GM18511 (cell line): ENCODE measurements around the gene SLC18A2.

Experiments used
- ATAC-seq: cut with Tn5 transposase; IDR thresholded peaks from one replicate; pipeline ENCODE4 v1.9.1; 2021; ENCODE audit warnings: mild to moderate bottlenecking, moderate library complexity; ENCODE audit not compliant: unreplicated experiment

Gene SLC18A2

GRCh38 chr10:117237401-117237991, 3.4 kb upstream of the SLC18A2 start:
- peak; percentile 65 for ATAC-seq

- no peak for ATAC-seq
These were observed 1.9 kb upstream of the SLC18A2 start for GRCh38 chr10:117239051-117239450.

DNA sequence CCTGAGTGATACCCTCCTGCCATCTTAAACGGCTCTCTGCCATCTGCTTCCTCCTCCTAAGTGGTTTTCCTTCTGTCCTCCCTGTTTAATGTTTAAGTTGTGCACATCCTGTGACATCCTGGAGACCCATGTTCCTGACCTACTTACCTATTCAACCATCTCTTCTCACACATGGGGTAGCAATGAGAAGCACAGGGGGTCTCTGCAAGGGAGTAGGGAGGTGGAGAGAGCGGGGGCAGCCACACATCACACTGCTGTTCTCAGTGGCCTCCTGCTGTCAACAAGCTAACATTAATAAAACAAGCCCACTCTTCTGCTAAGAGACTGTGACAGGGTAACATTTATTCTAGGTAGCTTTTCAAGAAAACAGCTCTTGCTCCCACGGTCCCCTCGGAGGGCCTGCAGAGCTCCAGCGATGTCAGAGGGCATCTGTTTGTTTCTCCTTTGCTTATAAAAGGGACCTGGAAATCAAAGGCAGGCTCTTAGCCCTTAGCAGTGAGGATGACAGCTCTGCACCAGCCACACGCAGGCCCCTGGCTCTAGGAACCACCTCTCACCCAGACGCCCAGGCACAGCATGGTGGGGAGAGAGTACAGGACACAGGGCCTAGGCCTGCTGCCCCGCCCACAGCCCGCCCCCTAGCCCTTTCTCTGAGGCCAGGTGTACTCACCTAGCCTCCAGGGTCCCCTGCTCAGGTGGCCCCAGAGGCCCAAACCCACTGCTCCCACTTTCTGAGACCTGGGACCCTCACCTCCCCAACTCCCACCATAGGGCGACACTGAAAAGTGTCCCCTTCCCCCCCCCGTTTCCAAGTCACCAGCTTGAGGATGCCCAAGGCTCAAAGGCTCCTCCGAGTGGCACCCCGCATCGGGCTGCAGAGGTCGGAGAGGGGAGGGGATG, 943 bp upstream of the SLC18A2 start:
- ATAC-seq = no peak

DNA sequence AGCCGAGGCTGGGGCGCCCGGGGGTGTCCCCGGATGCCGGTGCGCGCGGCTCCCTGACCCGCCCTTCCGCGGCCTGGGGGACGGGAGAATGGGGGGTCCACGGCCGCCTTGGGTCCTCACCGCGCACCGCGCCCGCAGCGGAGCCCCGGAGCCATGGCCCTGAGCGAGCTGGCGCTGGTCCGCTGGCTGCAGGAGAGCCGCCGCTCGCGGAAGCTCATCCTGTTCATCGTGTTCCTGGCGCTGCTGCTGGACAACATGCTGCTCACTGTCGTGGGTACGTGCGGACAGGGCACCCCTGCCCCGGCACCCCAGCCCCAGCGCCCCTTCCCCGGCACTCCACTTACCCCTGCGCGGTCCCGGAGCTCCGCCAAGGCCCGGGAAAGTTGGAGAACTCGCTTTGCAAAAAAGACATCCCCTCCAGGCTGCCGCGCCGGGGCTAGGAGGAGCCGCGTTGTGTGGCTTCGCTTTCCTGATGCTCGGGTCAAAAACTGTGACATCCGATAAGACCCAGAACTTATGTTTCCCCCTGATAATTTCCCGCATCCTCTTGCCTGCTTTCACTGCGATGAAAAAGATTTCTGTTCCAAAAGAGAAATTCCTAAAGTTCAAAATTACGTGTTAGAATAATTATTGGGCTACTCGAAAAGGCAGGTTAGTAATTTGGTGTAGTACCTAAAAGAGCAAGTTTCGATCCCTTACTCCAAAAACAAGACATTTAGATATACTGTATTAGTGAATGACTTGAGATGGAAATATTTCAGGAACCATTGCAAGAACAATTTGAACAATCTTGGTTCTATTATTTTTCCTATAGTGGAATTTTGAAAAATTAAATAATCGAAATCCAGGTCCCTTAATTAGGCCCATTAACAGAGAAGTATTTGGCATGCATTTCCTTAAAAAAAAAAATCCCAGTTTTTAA, 888 bp downstream of the SLC18A2 start:
- no peak for ATAC-seq

DNA sequence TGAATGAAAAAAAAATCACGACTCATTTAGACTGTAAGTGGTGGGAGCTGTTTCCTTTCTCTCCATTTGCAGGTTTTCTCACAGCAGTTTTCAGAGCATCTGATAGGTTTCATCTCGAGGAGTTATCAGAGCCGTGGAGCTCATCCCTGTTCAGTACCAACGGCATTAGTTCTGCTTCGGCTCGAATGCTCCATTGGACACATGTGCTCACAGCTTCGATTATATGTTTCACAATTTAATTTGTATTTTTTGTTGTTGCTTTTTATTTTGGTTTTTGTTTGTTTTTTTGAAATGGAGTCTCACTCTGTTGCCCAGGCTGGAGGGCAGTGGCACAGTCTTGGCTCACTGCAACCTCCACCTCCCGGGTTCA, 1.5 kb downstream of the SLC18A2 start:
- ATAC-seq = no peak

- no peak for ATAC-seq
These were observed 6.2 kb downstream of the SLC18A2 start for GRCh38 chr10:117246997-117247671.

- ATAC-seq = no peak
These were observed 8.0 kb downstream of the SLC18A2 start for GRCh38 chr10:117248750-117249465.

DNA sequence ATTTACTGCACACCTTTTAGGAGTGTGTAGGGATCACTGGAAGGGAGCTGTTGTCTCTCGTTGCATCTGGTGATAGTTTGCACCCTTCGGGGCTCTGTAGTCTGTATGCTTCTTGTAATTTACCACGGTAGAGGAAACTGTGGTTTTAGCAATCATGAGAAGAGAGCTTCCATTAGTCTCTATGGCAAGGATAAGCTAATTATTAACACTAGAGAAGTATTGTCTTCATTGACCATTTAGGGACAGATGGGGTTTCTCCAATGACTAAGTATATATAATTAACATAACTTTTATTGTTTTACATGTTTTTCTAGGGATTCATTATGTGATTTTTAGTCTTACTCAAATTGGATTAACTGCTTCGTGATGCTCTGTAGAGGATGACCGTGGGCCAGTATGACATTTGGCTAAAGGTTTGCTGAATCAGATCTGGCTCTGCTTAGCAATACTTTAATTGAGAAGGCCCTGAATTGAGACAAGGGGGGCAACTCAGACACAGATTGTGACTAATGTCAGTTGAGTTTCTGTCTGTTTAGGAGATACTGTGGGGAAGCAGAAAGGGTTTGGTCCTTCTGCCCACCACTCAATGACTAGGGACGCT, 8.7 kb downstream of the SLC18A2 start:
- ATAC-seq = peak; percentile 94

GRCh38 chr10:117250411-117250810, 9.5 kb downstream of the SLC18A2 start:
- ATAC-seq = no peak

DNA sequence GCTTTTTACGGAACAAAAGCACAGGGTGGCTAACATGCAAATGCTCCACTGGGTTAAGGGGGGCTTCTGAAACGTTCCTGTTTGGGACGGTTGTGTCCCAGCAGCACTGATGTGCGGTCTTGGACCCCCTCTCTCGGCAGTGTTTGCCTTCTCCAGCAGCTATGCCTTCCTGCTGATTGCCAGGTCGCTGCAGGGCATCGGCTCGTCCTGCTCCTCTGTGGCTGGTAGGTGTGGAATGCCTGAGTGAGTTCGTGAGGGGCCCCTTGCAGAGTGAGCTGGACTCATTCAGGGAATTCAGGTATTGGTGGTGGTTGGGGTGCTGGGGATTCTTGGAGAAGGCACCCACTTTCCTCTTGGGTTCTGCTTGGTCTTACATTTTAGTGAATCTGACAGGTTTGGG, 13.0 kb downstream of the SLC18A2 start:
- no peak for ATAC-seq

DNA sequence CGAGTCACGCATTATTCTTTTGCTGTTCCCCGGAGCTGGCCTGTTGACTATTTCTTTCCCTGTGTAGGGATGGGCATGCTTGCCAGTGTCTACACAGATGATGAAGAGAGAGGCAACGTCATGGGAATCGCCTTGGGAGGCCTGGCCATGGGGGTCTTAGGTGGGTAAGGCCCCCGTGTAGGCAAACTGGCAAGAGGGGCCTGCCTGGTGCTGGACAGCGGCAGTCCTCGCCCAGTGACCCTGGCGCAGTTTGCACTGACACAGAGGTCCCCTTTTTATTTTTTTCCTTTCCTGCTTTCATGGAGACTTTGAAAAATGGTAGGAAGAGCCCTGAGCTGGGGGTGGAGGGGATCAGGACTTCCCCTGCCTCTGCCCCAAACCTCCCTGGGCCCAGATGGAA, 13.4 kb downstream of the SLC18A2 start:
- no peak for ATAC-seq

GRCh38 chr10:117254774-117255735, 14.1 kb downstream of the SLC18A2 start:
- ATAC-seq = no peak

DNA sequence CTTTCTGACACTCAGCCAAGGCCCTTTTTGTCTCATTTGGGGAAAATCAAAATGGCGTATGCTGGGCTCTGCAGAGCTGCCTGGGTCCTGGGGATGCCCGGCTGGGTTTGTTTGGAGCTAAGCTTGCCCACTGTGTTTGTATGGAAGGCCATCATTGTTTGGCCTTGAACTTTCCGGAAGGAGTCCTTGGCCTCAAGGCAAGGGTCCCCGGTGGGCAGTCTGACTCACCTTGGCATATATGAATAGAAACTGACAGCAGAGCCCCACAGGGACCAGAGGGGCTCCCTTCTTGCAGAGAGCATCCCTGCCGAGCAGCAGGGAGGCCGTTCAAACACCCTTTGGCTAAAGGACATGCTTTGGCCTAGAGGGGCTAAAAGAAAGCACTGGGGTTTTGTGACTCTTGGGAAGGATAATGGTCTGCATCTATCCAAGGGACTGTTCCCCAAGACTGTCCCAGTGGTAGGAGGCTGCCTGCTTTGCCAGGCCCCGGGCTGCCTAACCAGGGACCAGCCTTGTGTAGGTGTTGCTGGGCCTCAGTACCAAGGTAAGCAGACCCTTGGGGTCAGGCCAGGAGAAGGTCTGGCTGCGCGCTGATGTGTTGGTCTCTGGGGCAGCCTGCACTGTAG, 15.0 kb downstream of the SLC18A2 start:
- ATAC-seq = no peak

DNA sequence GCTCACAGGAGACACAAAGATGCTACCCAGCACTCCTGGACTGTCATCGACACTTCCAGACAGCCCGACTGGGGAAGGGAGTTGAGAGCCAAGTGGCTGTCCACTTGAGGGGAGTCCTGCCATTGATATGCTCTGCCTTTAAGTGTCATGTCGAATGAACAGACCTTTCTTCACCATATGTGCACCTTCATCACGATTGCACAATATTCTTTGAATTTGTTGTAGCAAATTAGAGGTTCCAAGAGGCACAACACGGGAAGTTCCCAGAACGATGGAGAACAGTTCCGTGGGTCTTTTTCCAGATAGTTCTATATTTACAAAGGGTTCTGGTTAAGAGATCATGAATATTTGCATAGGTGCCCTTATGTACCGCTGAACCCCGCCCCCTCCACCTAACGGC, 16.0 kb downstream of the SLC18A2 start:
- ATAC-seq = no peak

GRCh38 chr10:117257721-117258120, 16.8 kb downstream of the SLC18A2 start:
- no peak for ATAC-seq

GRCh38 chr10:117259279-117259678, 18.4 kb downstream of the SLC18A2 start:
- ATAC-seq = no peak

- peak; percentile 51 for ATAC-seq
These were observed 19.2 kb downstream of the SLC18A2 start for GRCh38 chr10:117260084-117260483.

- ATAC-seq = no peak
These were observed 20.6 kb downstream of the SLC18A2 start for GRCh38 chr10:117261501-117261900.
